NCI-H1694 (cell line): ENCODE measurements around the gene KLHL22.
"Not testable (repeated sequence)": the region's sequence is repeated elsewhere in the genome, so short reads cannot be mapped to it uniquely, and the experiment has no call there.

Experiments
- DNase-seq: peaks from one replicate; lab custom pipeline; 2025; lab: John Stamatoyannopoulos, UW

The KLHL22 gene

GRCh38 chr22:20523086-20523983, 27.7 kb upstream of the KLHL22 start:
- DNase-seq, result no peak

- no peak for DNase-seq
Measured at GRCh38 chr22:20522134-20523004, 26.8 kb upstream of the KLHL22 start.

GRCh38 chr22:20520093-20520511, 24.5 kb upstream of the KLHL22 start:
- DNase-seq, result no peak

GRCh38 chr22:20519558-20519957, 24.0 kb upstream of the KLHL22 start:
- no peak for DNase-seq

GRCh38 chr22:20517841-20518592, 22.4 kb upstream of the KLHL22 start:
- no peak for DNase-seq

GRCh38 chr22:20517422-20517821, 21.8 kb upstream of the KLHL22 start:
- no peak for DNase-seq

GRCh38 chr22:20516399-20516798, 20.8 kb upstream of the KLHL22 start:
- no peak for DNase-seq

- DNase-seq, result no peak
Measured at GRCh38 chr22:20514658-20515406, 19.2 kb upstream of the KLHL22 start.

GRCh38 chr22:20511578-20512229, 16.1 kb upstream of the KLHL22 start:
- DNase-seq, result no peak

- no peak for DNase-seq
Measured at GRCh38 chr22:20510811-20511577, 15.4 kb upstream of the KLHL22 start.

GRCh38 chr22:20509344-20510047, 13.9 kb upstream of the KLHL22 start:
- DNase-seq, result no peak

GRCh38 chr22:20508815-20509271, 13.2 kb upstream of the KLHL22 start:
- no peak for DNase-seq

GRCh38 chr22:20508067-20508755, 12.6 kb upstream of the KLHL22 start:
- not testable (repeated sequence) for DNase-seq

GRCh38 chr22:20507253-20508066, 11.9 kb upstream of the KLHL22 start, which contains the start of gene MED15:
Gene MED15 (plus strand): TSS chr22:20507610. CDS start chr22:20507679, 69 bp downstream.
- peak; percentile 36 for DNase-seq

GRCh38 chr22:20506543-20507252, 11.1 kb upstream of the KLHL22 start:
- no peak for DNase-seq

GRCh38 chr22:20504293-20504922, 8.8 kb upstream of the KLHL22 start:
- not testable (repeated sequence) for DNase-seq

GRCh38 chr22:20503816-20504215, 8.2 kb upstream of the KLHL22 start:
- no peak for DNase-seq
